NCI-H2081 (cell line): Measurements from ENCODE around the gene TEX54.
"Not testable (repeated sequence)": the region's sequence is repeated elsewhere in the genome, so short reads cannot be mapped to it uniquely, and the experiment has no call there.

Experiments
- DNase-seq, 2 experiments: peaks; one replicate each; lab custom pipeline; 2025; lab: John Stamatoyannopoulos, UW

Gene TEX54

DNA sequence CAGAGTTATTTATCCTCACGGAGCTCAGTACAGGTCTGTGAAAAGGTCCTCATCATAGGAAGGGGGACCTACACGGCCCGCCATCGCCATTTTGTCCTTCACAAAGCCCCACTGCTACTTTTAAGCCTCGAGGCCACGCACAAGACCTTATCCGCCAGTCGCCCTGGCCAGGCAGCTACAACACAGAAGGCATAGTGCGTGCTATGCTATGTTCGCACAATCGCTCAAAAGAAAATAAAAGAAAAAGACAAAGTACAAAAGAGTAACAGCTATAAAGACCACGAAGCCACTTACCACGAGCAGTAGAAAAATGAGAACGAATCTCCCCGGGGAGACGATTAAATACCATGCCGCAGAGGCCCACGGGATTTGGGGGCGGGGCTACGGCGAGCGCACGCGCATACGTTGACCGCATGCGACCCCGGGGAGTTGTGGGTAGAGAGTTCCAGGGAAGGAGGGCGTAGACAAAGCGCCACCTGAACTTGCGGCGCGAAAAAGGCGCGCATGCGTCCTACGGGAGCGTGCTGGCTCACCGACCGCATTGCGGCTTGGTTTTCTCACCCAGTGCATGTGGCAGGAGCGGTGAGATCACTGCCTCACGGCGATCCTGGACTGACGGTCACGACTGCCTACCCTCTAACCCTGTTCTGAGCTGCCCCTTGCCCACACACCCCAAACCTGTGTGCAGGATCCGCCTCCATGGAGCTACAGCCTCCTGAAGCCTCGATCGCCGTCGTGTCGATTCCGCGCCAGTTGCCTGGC, 23.1 kb upstream of the TEX54 start:
- peak; percentile 97 for DNase-seq

DNA sequence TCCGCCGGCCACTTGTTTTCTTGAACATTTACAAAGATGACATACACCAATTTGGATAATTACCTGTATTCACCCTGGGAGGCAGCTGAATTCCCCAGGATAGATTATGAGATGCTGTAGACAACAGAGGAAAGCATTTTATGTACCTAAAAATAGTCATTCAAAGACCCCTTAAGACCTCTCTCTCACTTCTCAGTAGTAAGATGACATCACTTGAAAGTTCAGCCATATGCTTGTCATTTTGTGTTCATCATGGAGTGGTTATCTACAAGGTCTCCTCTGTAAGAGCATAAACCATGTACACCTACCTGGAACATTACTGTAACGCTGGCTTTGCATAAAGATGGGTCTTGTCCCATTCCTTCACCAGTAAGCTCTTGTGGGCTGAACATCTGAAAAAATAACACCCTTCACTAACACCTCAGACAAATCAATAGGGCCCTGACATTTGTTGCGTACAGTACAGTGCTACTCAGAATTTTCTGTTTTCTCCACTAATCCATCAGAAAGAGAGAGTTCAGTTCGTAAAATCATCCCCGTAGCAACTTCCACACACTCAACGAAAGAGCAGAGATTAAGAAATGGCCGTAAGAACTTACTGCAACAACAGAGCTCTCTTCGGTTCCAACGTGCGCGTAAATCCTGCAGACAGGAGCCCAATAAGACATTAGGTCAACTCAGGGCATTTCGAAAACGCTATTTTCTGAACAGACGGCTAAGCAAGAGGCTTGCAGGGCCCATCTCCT, 22.4 kb upstream of the TEX54 start:
- no peak for DNase-seq

DNA sequence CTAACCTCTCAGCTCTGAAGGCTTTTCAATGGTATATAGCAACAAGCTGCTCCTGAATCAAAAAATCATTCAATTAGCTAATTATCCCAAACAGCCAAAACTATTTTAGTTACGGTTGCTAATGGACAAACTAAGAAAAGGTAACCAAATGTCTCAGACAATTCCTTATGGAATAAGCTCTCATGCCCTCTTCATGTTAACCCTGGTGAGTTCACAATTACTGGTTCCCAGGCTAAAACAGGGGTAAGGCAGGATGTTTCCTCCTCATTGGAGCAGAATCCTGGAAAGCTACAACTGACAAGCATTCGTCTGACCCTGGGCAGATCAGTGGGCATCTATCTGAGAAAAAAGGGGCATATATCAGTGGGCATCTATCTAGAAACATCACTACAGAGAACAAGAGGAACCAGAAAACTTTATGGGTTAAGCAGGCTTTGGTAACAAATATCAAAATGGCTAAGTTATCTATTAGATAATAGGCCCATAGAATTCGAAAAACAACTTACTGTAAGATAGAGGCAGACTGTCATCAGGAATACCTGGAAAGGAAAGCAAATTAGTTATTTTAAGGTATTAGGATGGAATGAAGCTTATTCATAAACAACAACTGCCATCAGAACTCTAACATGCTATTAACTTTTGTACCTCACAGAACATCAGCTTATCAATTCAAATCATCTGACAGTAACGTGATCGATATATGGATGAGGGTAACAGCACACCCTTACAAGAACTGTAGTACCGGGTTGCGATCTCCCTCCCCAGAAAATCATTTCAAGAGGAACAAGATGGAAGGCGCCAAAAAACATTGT, 21.6 kb upstream of the TEX54 start:
- DNase-seq, result no peak

DNA sequence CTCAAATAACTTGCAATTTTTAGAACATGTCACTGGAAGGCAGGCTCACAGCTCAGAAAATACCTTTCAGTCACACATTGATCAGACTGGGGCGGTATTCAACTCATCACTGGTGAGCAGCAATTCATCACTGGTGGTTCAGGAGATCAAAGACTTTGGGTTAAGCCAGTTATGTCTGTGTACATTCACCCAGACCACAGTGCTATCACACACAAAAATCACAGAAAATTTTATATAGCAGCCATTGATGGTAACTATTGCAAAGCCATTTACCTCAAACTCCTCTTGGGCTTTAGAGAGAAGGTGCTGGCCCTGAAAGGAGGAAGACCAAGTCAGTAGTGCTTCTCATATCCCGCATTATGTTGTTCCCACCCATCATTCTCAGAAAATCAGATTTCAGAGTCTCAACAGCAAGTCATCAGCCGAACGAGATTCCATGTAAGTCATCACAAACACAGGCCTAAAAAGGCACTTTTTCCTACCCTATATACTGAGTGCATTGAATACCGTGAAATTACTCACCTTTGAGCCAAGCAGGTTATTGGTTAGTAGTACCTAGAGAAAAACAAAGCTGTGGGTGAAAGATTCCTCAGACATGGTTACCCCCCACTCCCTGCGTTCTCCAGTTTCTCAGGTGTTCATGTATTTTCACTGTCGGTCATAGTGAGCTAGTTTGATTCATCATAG, 20.8 kb upstream of the TEX54 start:
- no peak for DNase-seq

DNA sequence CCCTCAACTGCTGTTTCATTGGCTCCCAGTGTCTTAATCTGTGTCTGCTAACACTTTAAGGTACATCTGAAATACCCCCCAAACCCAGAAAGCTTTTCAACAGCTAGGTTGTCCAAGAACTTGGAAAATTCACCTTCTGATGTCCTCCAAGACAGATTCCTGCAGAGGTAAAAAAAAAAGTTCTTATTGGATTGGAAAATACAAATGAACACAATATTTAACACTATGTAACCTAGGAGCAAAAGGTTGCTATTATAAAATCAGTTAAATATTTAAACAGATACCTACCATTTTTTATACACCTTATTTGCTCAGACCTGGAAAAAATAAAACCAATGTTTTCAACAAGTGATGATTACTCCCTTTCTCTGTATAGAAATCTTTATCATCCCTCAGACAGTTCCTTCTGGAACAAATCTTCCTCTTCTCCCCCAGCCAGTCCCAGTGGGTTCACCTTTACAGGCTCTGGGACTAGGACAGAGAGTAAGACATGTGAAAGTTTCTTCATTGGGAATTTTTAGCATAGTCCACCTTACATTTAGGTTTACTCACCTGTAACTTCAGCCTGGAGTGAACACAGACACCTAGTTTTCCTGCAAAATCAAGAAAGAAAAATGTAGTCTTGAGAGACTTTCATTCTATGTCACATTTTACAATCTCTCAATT, 20.0 kb upstream of the TEX54 start:
- no peak for DNase-seq

DNA sequence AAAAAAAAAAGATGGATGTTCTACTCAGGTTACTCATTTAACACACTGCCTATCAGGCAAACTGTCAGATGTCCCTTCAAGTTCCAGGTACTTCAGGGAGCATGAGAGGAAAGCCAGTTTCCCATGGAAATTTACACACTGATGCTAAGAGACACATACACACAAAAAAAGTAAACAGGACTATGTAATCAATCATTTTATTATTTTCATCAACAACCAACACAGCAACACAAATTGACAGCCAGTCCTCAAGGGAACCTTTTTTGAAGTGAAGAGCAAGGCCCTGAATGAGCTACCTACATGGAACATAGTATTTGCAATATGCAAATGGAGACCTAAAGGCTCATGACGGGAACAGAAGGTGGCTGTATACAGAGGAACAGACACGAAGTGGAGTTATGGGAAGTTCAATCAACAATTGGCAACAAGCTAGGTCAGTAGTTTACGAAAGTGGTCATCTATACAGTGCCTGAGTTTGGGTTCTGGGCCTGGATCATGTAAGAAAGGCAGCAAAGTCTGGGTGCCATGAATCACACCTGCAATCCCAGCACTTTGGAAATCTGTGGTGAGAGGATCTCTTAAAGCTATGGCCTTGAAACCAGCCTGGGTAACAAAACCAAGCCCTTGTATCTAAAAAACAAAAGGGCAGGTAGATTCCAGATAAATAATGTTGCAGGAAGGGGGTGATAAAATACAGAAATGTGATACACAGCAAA, 19.3 kb upstream of the TEX54 start:
- no peak for DNase-seq

DNA sequence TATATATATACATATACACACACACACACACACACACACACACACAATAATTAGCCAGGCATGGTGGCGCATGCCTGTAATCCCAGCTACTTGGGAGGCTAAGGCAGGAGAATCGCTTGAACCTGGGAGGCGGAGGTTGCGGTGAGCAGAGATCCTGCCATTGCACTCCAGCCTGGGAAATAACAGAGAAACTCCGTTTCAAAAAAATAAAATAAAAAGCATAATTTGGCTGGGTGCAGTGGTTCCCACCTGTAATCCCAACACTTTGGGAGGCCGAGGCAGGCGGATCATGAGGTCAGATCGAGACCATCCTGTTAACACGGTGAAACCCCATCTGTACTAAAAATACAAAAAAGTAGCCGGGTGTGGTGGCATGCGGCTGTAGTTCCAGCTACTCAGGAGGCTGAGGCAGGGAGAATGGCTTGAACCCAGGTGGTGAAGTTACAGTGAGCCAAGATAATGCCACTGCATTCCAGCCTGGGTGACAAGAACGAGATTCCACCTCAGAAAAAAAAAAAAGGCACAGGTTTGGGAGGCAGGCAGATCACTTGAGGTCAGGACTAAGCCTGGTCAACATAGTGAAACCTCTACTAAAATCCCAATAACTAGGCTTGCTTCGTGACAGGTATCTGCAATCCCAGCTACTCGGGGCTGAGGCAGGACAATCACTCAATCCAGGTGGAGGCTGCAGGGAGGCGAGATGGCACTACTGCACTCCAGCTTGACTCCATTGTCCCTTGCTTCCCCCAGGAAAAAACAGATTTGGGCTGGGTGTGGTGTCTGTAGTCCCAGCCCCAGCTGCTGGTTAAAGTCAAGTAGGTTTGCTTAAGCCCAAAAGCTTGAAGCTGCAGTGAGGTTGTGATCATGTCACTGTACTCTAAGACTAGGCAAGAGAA, 18.5 kb upstream of the TEX54 start:
- DNase-seq, result no peak

DNA sequence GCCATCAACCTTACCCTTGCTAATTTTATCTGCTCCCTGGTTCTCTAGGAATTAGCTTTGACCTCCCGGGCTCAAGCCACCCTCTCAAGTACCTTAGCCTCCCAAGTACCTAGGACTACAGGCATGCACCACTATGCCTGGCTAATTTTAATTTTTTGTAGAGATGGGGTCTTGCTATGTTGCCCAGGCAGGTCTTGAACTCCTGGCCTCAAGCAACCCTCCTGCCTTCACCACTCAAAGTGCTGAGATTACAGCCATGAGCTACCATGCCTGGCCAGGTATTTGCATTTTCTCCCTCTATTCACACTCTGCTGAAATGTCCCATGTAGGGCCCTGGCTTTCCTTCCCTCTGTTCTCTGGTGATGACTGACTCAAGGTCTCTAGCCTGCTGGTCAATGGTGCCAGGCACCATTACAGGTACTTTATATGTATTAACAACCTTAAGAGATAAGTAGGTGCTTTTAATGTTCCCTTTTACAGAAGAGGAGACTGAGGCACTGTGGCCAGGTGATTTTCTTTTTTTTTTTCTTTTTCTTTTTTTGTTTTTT, 15.2 kb upstream of the TEX54 start:
- no peak for DNase-seq

DNA sequence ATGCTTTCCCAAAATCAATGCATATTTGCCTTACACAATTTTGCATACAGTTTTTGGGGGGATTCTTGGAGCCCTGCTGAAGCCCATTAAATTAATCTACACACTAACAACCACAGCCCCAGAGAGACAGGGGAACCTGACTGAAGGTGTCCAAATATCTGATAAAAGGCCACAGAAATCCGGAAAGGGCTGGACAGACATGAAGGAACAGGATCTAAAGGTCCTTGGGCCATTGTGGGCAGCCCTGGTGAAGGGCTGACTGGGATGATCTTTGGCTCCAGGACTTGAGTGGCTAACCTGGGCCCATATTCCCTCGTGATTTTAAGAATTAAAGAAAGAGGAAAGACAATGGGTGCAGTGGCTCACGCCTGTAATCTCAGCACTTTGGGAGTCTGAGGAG, 13.5 kb upstream of the TEX54 start:
- no peak for DNase-seq

DNA sequence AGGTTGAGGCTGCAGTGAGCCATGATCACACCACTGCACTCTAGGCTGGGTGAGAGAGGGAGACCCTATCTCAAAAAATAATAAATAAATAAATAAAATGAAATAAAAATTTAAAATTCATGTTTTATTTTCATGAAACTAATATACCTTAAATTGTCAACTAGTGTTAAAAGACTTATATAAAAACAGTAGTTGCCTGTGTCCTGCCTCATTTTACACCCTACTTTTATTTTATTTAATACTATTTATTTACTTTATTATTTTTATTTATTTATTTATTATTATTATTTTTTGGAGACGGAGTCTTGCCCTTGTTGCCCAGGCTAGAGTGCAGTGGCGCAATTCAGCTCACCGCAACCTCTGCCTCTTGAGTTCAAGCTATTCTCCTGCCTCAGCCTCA, 11.5 kb upstream of the TEX54 start:
- DNase-seq, result no peak

DNA sequence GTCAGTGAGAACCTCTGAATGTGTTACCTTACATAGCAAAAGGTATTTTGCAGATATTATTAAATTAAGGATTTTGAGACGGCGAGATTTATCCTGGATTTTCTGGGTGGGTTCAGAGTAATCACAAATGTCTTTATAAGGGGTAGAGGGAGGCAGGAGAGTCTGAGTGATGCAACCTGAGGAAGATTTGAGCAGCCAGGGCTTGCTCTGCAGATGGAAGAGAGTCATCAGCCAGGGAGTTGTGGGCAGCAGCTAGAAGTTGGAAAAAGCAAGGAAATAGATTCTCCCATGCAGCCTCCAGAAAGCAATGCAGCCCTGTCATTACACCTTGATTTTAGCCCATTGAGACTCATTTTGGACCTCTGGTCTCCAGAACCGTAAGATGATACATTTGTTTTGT, 10.8 kb upstream of the TEX54 start:
- DNase-seq, result no peak

DNA sequence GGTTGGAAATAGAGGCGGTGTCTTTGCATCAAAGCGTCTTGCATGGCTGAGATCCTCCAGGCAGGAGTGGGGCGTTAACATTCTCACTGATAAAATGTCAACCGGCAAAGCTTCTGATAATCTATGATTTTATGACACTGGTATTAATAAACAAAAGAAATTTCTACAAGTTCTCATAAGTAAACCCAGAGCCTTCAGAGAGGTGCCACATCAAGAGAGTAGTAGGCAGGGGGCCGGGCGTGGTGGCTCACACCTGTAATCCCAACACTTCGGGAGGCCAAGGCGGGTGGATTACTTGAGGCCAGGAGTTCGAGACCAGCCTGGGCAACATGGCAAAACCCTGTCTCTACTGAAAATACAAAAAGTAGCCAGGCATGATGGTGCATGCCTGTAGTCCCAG, 10.2 kb upstream of the TEX54 start:
- not testable (repeated sequence) for DNase-seq

DNA sequence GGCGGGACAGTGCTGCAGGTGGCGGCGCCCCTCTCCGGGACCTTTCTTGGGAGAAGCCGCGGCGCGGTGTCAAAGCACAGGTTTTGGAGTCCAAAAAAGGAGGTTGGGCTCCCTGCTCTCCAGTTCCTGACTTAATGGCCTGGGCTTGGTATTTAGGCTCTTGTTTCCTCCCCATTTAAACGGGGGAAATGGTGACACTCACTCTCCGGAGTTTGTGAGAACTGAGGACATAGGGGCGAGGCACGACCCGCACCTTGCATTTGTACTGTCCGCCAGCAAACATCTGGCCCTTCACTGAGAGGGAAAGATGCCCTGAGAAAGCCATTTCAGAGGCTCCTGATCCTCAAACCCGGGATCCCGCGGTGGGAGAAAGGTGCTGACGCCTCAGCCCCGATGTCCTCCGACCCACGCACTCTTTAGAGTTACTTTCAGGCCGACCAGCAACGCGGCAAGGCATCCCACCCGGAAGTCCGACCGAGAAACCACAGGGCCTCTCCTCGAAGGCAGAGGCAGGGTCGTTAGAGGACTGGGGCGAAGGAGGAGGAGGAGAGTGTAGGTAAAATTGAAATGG, 9.6 kb upstream of the TEX54 start:
- no peak for DNase-seq

DNA sequence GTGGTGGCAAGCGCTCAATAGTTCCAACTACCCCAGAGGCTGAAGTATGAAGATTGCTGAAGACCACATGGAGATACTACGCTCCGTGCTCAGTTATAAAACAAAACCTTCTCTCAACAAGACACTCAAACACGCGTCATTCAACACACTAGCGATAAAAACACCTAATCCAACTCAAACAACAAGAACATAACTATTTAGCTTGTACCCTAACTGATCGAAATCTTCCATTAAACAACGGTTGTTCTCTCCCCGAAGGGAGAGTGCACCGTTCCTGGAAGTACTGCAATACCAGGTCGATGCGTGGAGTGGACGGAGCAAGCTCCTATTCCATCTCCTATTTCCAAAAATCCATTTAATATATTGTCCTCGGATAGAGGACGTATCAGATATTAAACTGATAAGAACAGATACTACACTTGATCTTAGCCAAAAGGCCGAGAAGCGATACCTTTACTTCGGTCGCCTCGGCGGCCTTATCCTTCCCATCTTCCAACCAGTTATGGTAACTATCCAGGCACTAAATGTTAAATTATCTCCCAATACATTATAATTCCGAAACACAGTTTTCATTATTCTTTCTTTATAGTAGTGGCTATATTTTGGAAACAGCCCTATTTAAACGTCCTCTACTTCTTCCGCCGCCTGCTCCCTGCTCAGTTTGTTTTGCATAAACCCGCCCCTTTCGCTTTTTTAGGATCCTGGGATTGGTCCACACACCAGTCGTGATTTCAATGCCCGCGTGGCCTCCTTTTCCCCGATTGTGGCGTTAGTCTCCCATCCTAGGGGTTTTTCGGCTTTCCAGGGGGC, 8.9 kb upstream of the TEX54 start:
- DNase-seq, result peak; percentile 91 to 99

DNA sequence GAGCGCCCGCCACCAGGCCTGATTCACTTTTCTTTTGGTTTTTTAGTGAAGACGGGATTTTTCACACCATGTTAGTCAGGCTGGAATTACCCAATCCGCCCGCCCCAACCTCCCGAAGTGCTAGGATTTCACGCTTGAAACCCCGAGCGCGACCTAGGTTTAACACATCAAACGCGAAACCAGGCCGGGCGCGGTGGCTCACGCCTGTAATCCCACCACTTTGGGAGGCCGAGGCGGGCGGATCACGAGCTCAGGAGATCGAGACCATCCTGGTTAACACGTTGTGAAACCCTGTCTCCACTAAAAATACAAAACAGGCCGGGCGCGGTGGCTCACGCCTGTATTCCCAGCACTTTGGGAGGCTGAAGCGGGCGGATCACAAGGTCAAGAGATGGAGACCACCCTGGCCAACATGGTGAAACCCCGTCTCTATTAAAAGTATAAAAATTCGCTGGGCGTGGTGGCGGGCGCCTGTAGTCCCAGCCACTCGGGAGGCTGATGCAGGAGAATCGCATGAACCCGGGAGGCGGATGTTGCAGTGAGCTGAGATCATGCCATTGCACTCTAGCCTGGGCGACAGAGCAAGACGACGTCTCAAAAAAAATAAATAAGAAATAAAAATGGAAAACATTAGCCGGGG, 8.2 kb upstream of the TEX54 start:
- DNase-seq, result peak; percentile 37 to 61

DNA sequence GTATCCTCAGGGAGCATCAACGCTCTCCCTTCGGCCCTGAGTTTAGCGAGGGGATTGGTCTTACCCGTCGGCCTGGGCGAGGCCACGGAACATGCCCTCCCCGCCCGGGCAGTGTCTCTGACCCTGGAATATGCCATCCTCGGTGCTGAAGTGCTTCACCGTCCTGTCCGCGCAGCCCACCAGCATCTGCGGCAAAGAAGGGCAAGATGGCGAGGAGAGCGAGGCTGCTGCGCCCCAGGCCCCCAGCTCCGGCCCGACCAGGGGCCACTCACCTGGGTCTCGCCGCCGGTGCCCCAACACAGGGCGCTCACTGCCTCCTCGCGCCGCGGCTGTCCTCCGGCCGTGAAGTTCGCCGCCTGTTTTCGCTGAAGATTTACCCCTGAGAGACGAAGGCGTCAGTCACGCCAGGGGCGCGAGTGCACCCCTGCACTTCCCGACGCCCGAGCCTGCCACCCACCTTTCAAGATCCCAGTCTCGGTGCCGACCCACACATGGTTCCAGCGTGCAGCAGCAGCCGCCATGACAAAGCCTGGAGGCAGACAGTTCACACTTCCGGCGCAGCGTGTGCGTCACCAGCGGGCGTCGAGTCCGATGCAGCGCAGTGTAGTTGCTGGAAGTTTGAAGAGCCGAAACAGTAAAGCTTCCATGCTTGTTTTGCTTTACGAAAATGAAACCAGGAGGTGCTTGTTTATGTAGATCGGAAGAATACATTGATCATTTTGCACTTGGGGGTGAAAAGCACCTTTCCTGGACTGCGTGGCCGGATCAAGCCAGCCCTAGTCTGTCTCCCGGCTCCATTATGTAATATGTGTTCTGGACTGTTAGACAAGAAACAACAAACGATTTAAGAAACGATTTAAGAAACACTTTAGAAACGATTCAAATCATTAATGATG, 6.7 kb upstream of the TEX54 start, which contains the start of gene WDR74:
Gene WDR74 (minus strand): TSS at position 541 of the 896 bp plus-strand sequence. CDS start 20 bp downstream, at position 521.
- DNase-seq, result peak; percentile 85 to 93

DNA sequence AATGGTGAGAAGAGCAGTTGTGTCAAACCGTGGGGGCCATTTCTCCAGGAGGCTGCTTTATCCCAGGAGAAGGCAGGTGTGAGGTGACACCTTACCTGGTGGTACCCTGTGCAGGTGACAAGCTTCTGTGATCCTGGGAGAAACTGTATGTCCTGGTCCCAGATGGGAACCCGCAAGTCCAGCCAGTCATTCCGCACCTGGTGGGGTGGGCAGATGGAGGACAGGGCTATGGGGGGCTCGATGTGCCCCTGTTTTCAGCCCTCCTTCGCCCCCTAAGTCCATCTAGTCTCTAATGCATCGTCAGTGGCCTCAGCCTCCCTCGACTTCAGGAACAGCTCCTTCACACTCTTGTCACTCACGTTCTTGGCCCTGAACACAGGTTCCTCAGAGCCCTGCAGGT, 2.7 kb upstream of the TEX54 start:
- no peak for DNase-seq
